ENCODE measurements around the gene GPR62.

The GPR62 gene

GRCh38 chr3:51967384-51968169 is 12.4 kb downstream of the GPR62 start, which contains the start of gene PCBP4:
PCBP4 (minus strand) TSS chr3:51967454; CDS start chr3:51961240, 6,214 bp downstream.
- peak within 1 kb of the TSS; percentile 69 for H3K4me3 ChIP-seq (ENCODE audit: control insufficient read depth, low read depth, low read length)
- TF ChIP-seq CTCF (IDR thresholded peaks at IDR 0.05; ENCODE audit: control insufficient read depth, insufficient read depth, low read depth, low read length, missing control alignments): no peak
- no peak for DNase-seq (ENCODE audit: low read depth)

- TF ChIP-seq CTCF (IDR thresholded peaks at IDR 0.05; ENCODE audit: control insufficient read depth, insufficient read depth, low read depth, low read length, missing control alignments): no peak
- DNase-seq (ENCODE audit: low read depth): no peak
- H3K4me3 ChIP-seq (ENCODE audit: control insufficient read depth, low read depth, low read length): peak overlapping the region; percentile 69
Measured at GRCh38 chr3:51968170-51968775, 13.1 kb downstream of the GPR62 start.

- no peak for TF ChIP-seq CTCF (IDR thresholded peaks at IDR 0.05; ENCODE audit: control insufficient read depth, insufficient read depth, low read depth, low read length, missing control alignments)
- H3K4me3 ChIP-seq (ENCODE audit: control insufficient read depth, low read depth, low read length): no peak overlapping the region
- no peak for DNase-seq (ENCODE audit: low read depth)
Measured at GRCh38 chr3:51968883-51969678, 13.9 kb downstream of the GPR62 start.

- TF ChIP-seq CTCF (IDR thresholded peaks at IDR 0.05; ENCODE audit: control insufficient read depth, insufficient read depth, low read depth, low read length, missing control alignments): no peak
- DNase-seq (ENCODE audit: low read depth): no peak
- no peak overlapping the region for H3K4me3 ChIP-seq (ENCODE audit: control insufficient read depth, low read depth, low read length)
Measured at GRCh38 chr3:51969841-51970240, 14.7 kb downstream of the GPR62 start.

- DNase-seq (ENCODE audit: low read depth): no peak
- TF ChIP-seq CTCF (IDR thresholded peaks at IDR 0.05; ENCODE audit: control insufficient read depth, insufficient read depth, low read depth, low read length, missing control alignments): no peak
- H3K4me3 ChIP-seq (ENCODE audit: control insufficient read depth, low read depth, low read length): no peak overlapping the region
Measured at GRCh38 chr3:51970606-51971300, 15.6 kb downstream of the GPR62 start.

GRCh38 chr3:51971350-51971749 is 16.2 kb downstream of the GPR62 start:
- DNase-seq (ENCODE audit: low read depth): no peak
- TF ChIP-seq CTCF (IDR thresholded peaks at IDR 0.05; ENCODE audit: control insufficient read depth, insufficient read depth, low read depth, low read length, missing control alignments): no peak
- no peak overlapping the region for H3K4me3 ChIP-seq (ENCODE audit: control insufficient read depth, low read depth, low read length)

Data from AG09309 (cell line).